Measurements from ENCODE around the gene NFX1.

GRCh38 chr9:33294670-33295432 is 4.5 kb downstream of the NFX1 start:
- TF ChIP-seq CTCF (IDR thresholded peaks at IDR 0.05) (no peak), POLR2A (IDR thresholded peaks at IDR 0.05) (no peak)

Measured in testis (tissue), 2 donors.